Activated naive CD8-positive, alpha-beta T cell (primary cell): Measurements from ENCODE around the gene SLC6A9.

ENCODE experiments used
- H3K27ac Mint-ChIP-seq: one replicate; pipeline ENCODE4 v1.8.0; 2021; ENCODE audit warnings: mixed read lengths
- H3K27me3 Mint-ChIP-seq: one replicate; pipeline ENCODE4 v1.8.0; 2021; ENCODE audit warnings: mixed read lengths
- H3K36me3 Mint-ChIP-seq: one replicate; pipeline ENCODE4 v1.8.0; 2021; ENCODE audit warnings: mixed read lengths
- H3K4me1 Mint-ChIP-seq: one replicate; pipeline ENCODE4 v1.8.0; 2021; ENCODE audit warnings: low read depth, mixed read lengths
- H3K4me3 Mint-ChIP-seq: one replicate; pipeline ENCODE4 v1.8.0; 2021; ENCODE audit warnings: mild to moderate bottlenecking, mixed read lengths
- H3K9me3 Mint-ChIP-seq: one replicate; pipeline ENCODE4 v1.8.0; 2021; ENCODE audit warnings: low read depth, mixed read lengths

The SLC6A9 gene

GRCh38 chr1:43970502-43970901, 60.8 kb downstream of the SLC6A9 start:
- Mint-ChIP-seq H3K27me3 (no peaks in the 10 kb centered on the region), H3K4me1 (peaks cover 27% of the 10 kb centered on the region), H3K36me3 (peaks cover 22% of the 10 kb centered on the region), H3K9me3 (no peaks in the 10 kb centered on the region), H3K4me3 (peak overlapping the region; percentile 97), H3K27ac (peak overlapping the region; percentile 91)

- Mint-ChIP-seq H3K27me3 (no peaks in the 10 kb centered on the region), H3K4me1 (peaks cover 27% of the 10 kb centered on the region), H3K36me3 (peaks cover 22% of the 10 kb centered on the region), H3K4me3 (peak within 1 kb of the TSS; percentile 97), H3K27ac (peak within 1 kb of the TSS; percentile 91), H3K9me3 (no peaks in the 10 kb centered on the region)
Observed at GRCh38 chr1:43969746-43970466, 61.4 kb downstream of the SLC6A9 start, which contains the start of gene DPH2. Gene DPH2 (plus strand): TSS chr1:43970010. CDS start chr1:43970176, 166 bp downstream.

GRCh38 chr1:43969416-43969745, 61.9 kb downstream of the SLC6A9 start:
- Mint-ChIP-seq H3K27me3 (no peaks in the 10 kb centered on the region), H3K36me3 (peaks cover 22% of the 10 kb centered on the region), H3K4me3 (peak overlapping the region; percentile 97), H3K9me3 (no peaks in the 10 kb centered on the region), H3K4me1 (peaks cover 27% of the 10 kb centered on the region), H3K27ac (no peak overlapping the region)

GRCh38 chr1:43968348-43968948, 62.8 kb downstream of the SLC6A9 start:
- H3K4me3 Mint-ChIP-seq = no peak overlapping the region
- H3K27me3 Mint-ChIP-seq = no peaks in the 10 kb centered on the region
- H3K9me3 Mint-ChIP-seq = no peaks in the 10 kb centered on the region
- H3K4me1 Mint-ChIP-seq = peaks cover 18% of the 10 kb centered on the region
- H3K27ac Mint-ChIP-seq = no peak overlapping the region
- H3K36me3 Mint-ChIP-seq = peaks cover 15% of the 10 kb centered on the region

- Mint-ChIP-seq H3K4me3 (no peak overlapping the region), H3K27me3 (no peaks in the 10 kb centered on the region), H3K27ac (no peak overlapping the region), H3K4me1 (peaks cover 7% of the 10 kb centered on the region), H3K9me3 (no peaks in the 10 kb centered on the region), H3K36me3 (peaks cover 15% of the 10 kb centered on the region)
Observed at GRCh38 chr1:43965316-43965715, 65.9 kb downstream of the SLC6A9 start.

GRCh38 chr1:43963890-43964289, 67.4 kb downstream of the SLC6A9 start:
- H3K4me3 Mint-ChIP-seq = no peak overlapping the region
- H3K9me3 Mint-ChIP-seq = no peaks in the 10 kb centered on the region
- no peaks in the 10 kb centered on the region for H3K4me1 Mint-ChIP-seq
- peaks cover 13% of the 10 kb centered on the region for H3K36me3 Mint-ChIP-seq
- no peaks in the 10 kb centered on the region for H3K27me3 Mint-ChIP-seq
- H3K27ac Mint-ChIP-seq = no peak overlapping the region

- Mint-ChIP-seq H3K4me3 (no peak overlapping the region), H3K36me3 (peaks cover 16% of the 10 kb centered on the region)
Observed at GRCh38 chr1:43963006-43963405, 68.3 kb downstream of the SLC6A9 start.

GRCh38 chr1:43962324-43962723, 68.9 kb downstream of the SLC6A9 start:
- Mint-ChIP-seq H3K4me3 (no peak overlapping the region), H3K9me3 (no peaks in the 10 kb centered on the region), H3K27ac (no peak overlapping the region), H3K4me1 (no peaks in the 10 kb centered on the region), H3K27me3 (no peaks in the 10 kb centered on the region), H3K36me3 (peaks cover 14% of the 10 kb centered on the region)

More at GRCh38 chr1:43963006-43963405, 68.3 kb downstream of the SLC6A9 start:
- H3K27ac Mint-ChIP-seq = no peak overlapping the region
- H3K9me3 Mint-ChIP-seq = no peaks in the 10 kb centered on the region
- H3K4me1 Mint-ChIP-seq = no peaks in the 10 kb centered on the region
- no peaks in the 10 kb centered on the region for H3K27me3 Mint-ChIP-seq

GRCh38 chr1:43961692-43962091, 69.6 kb downstream of the SLC6A9 start:
- no peaks in the 10 kb centered on the region for H3K4me1 Mint-ChIP-seq
- H3K36me3 Mint-ChIP-seq = peaks cover 16% of the 10 kb centered on the region
- H3K27ac Mint-ChIP-seq = no peak overlapping the region
- H3K27me3 Mint-ChIP-seq = no peaks in the 10 kb centered on the region
- no peak overlapping the region for H3K4me3 Mint-ChIP-seq
- H3K9me3 Mint-ChIP-seq = no peaks in the 10 kb centered on the region

GRCh38 chr1:43960798-43961197, 70.5 kb downstream of the SLC6A9 start:
- H3K27ac Mint-ChIP-seq = no peak overlapping the region
- H3K27me3 Mint-ChIP-seq = no peaks in the 10 kb centered on the region
- H3K9me3 Mint-ChIP-seq = no peaks in the 10 kb centered on the region
- H3K36me3 Mint-ChIP-seq = peaks cover 14% of the 10 kb centered on the region
- H3K4me3 Mint-ChIP-seq = no peak overlapping the region
- H3K4me1 Mint-ChIP-seq = no peaks in the 10 kb centered on the region

GRCh38 chr1:43958351-43959255, 72.7 kb downstream of the SLC6A9 start:
- Mint-ChIP-seq H3K27me3 (no peaks in the 10 kb centered on the region), H3K27ac (no peak overlapping the region), H3K4me1 (no peaks in the 10 kb centered on the region)

GRCh38 chr1:43957407-43958040, 73.7 kb downstream of the SLC6A9 start:
- Mint-ChIP-seq H3K27me3 (no peaks in the 10 kb centered on the region), H3K9me3 (no peaks in the 10 kb centered on the region), H3K4me1 (no peaks in the 10 kb centered on the region), H3K36me3 (peaks cover 11% of the 10 kb centered on the region), H3K27ac (no peak overlapping the region), H3K4me3 (no peak overlapping the region)

More at GRCh38 chr1:43958351-43959255, 72.7 kb downstream of the SLC6A9 start:
- Mint-ChIP-seq H3K9me3 (no peaks in the 10 kb centered on the region), H3K4me3 (no peak overlapping the region), H3K36me3 (peaks cover 14% of the 10 kb centered on the region)

- Mint-ChIP-seq H3K4me1 (peaks cover 7% of the 10 kb centered on the region), H3K27ac (no peak overlapping the region), H3K4me3 (no peak overlapping the region), H3K27me3 (no peaks in the 10 kb centered on the region), H3K36me3 (peaks cover 8% of the 10 kb centered on the region), H3K9me3 (no peaks in the 10 kb centered on the region)
Observed at GRCh38 chr1:43956234-43956633, 75.0 kb downstream of the SLC6A9 start.

- Mint-ChIP-seq H3K27me3 (no peaks in the 10 kb centered on the region), H3K27ac (no peak overlapping the region), H3K4me1 (peaks cover 20% of the 10 kb centered on the region), H3K9me3 (no peaks in the 10 kb centered on the region), H3K36me3 (peaks cover 11% of the 10 kb centered on the region), H3K4me3 (no peak overlapping the region)
Observed at GRCh38 chr1:43954036-43954435, 77.2 kb downstream of the SLC6A9 start.
